Muscle layer of colon (tissue), 2 donors: ENCODE results near the gene SRGAP1.

Experiments
- H3K27ac ChIP-seq: one replicate; pipeline ENCODE4 v1.7.0; 2013; ENCODE audit warnings: low read depth, mild to moderate bottlenecking, low read length, moderate library complexity
- H3K27me3 ChIP-seq, 2 donors: one replicate each; pipeline ENCODE4 v1.7.0; 2013; ENCODE audit warnings: low read length in 2 of 2, mild to moderate bottlenecking in 2 of 2; ENCODE audit not compliant: insufficient read depth in 2 of 2, control insufficient read depth in 1 of 2
- H3K36me3 ChIP-seq: one replicate; pipeline ENCODE4 v1.7.0; 2013; ENCODE audit warnings: mild to moderate bottlenecking, low read length; ENCODE audit not compliant: insufficient read depth
- H3K4me1 ChIP-seq: one replicate; pipeline ENCODE4 v1.7.0; 2013; ENCODE audit warnings: mild to moderate bottlenecking, low read length; ENCODE audit not compliant: insufficient read depth
- H3K4me3 ChIP-seq, 2 donors: one replicate each; pipeline ENCODE4 v1.7.0; 2013; ENCODE audit warnings: low read length in 2 of 2, low read depth in 1 of 2, mild to moderate bottlenecking in 1 of 2, moderate library complexity in 1 of 2
- H3K9ac ChIP-seq: one replicate; pipeline ENCODE4 v1.7.0; 2013; ENCODE audit warnings: low read length
- H3K9me3 ChIP-seq: one replicate; pipeline ENCODE4 v1.7.0; 2013; ENCODE audit warnings: mild to moderate bottlenecking, low read length
- donor health status: abdominal sarcoma.
- donor health status: Adenocarcinoma of cecum.

SRGAP1 gene

GRCh38 chr12:63942464-63943241, 98.2 kb downstream of the SRGAP1 start:
- H3K4me1 ChIP-seq = peaks cover 7% of the 10 kb centered on the region
- no peak overlapping the region for H3K27ac ChIP-seq
- H3K9ac ChIP-seq = no peak overlapping the region

DNA sequence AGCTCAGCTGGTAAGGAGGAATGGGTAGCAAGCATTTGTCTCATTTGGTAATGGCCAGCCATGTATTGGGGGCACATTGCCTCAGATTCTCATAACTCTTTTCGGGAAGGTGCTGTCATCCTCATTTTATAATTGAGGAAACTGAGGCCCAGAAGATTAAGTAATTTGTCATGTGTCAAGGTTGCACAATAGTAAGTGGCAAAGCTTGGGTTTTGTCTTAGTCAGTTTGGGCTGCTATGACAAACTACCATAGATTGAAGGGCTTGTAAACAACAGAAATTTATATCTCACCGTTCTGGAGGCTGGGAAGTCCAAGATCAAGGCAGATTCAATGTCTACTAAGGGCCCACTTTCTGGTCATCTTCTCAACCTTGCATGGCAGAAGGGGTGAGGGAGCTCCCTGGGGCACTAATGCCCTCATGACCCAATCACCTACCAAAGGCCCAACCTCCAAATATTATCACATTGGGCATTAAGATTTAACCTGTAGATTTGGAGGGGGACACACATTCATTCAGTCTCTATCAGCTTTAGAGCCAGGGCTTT, 99.6 kb downstream of the SRGAP1 start:
- Histone ChIP-seq H3K9me3 (no peaks in the 10 kb centered on the region), H3K4me3 (no peak overlapping the region), H3K27ac (no peak overlapping the region), H3K27me3 (no peaks in the 10 kb centered on the region), H3K4me1 (peaks cover 7% of the 10 kb centered on the region), H3K9ac (no peak overlapping the region), H3K36me3 (no peaks in the 10 kb centered on the region)

More at GRCh38 chr12:63942464-63943241, 98.2 kb downstream of the SRGAP1 start:
- H3K4me3 ChIP-seq = no peak overlapping the region
- H3K27me3 ChIP-seq = no peaks in the 10 kb centered on the region
- no peaks in the 10 kb centered on the region for H3K9me3 ChIP-seq
- no peaks in the 10 kb centered on the region for H3K36me3 ChIP-seq

- H3K4me3 ChIP-seq = no peak overlapping the region
- peaks cover 8% of the 10 kb centered on the region for H3K4me1 ChIP-seq
- no peak overlapping the region for H3K27ac ChIP-seq
These were observed 100.2 kb downstream of the SRGAP1 start for GRCh38 chr12:63944586-63945228.

DNA sequence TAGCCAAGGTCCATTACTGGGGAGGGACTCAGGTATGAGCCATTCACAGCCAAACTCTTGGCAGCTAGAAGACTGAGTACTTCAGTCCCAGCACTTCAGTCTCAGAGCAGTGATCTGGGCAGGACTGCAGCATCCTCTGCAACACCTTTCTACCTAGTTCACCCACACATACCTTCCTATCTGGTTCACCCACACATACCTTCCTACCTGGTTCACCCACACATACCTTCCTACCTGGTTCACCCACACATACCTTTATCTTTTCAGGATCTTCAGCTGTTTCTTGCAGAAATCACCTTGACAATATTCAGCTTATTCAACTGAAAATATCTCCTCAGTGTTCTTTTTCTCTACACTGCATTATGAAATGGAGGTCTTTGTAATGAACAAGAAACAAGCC, 101.3 kb downstream of the SRGAP1 start:
- no peak overlapping the region for H3K4me3 ChIP-seq
- H3K9ac ChIP-seq = no peak overlapping the region
- no peak overlapping the region for H3K27ac ChIP-seq
- H3K4me1 ChIP-seq = peaks cover 18% of the 10 kb centered on the region
- H3K36me3 ChIP-seq = no peaks in the 10 kb centered on the region
- H3K9me3 ChIP-seq = no peaks in the 10 kb centered on the region
- no peaks in the 10 kb centered on the region for H3K27me3 ChIP-seq

More at GRCh38 chr12:63944586-63945228, 100.2 kb downstream of the SRGAP1 start:
- Histone ChIP-seq H3K9me3 (no peaks in the 10 kb centered on the region), H3K9ac (no peak overlapping the region), H3K36me3 (no peaks in the 10 kb centered on the region), H3K27me3 (no peaks in the 10 kb centered on the region)

- Histone ChIP-seq H3K4me1 (peaks cover 18% of the 10 kb centered on the region), H3K9me3 (no peaks in the 10 kb centered on the region), H3K27me3 (no peaks in the 10 kb centered on the region), H3K36me3 (no peaks in the 10 kb centered on the region), H3K27ac (no peak overlapping the region), H3K4me3 (no peak overlapping the region), H3K9ac (no peak overlapping the region)
These were observed 103.7 kb downstream of the SRGAP1 start for GRCh38 chr12:63948211-63948610.

DNA sequence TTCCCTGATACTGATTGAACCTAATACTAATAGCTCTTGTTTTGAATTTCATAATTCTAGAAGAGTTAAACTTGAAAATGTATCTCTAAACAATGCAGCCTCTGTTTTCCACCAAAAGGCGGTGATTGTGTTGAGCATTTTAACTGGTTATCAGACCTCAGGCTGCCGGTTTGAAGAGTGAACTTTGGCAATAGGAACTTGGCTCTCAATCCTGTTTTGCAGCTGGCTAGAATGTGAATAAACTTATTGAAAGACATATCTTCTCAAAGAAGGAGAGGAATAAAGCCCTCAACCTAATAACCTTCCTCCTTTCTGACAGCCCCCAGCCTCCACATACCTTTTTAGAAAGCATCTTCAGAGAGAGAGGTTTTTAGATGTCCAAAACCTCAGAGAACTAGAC, 105.4 kb downstream of the SRGAP1 start:
- Histone ChIP-seq H3K9ac (no peak overlapping the region), H3K9me3 (no peaks in the 10 kb centered on the region), H3K27ac (no peak overlapping the region), H3K4me1 (peaks cover 12% of the 10 kb centered on the region), H3K4me3 (no peak overlapping the region), H3K36me3 (no peaks in the 10 kb centered on the region), H3K27me3 (no peaks in the 10 kb centered on the region)

- Histone ChIP-seq H3K4me3 (no peak overlapping the region), H3K9ac (no peak overlapping the region), H3K27me3 (no peaks in the 10 kb centered on the region), H3K27ac (no peak overlapping the region), H3K9me3 (no peaks in the 10 kb centered on the region), H3K36me3 (no peaks in the 10 kb centered on the region), H3K4me1 (peaks cover 17% of the 10 kb centered on the region)
These were observed 108.5 kb downstream of the SRGAP1 start for GRCh38 chr12:63952995-63953394.

GRCh38 chr12:63955831-63956666, 111.5 kb downstream of the SRGAP1 start:
- peaks cover 6% of the 10 kb centered on the region for H3K4me1 ChIP-seq
- H3K9me3 ChIP-seq = no peaks in the 10 kb centered on the region
- no peaks in the 10 kb centered on the region for H3K27me3 ChIP-seq
- H3K36me3 ChIP-seq = no peaks in the 10 kb centered on the region
- no peak overlapping the region for H3K4me3 ChIP-seq
- no peak overlapping the region for H3K9ac ChIP-seq
- H3K27ac ChIP-seq = no peak overlapping the region

- Histone ChIP-seq H3K9me3 (no peaks in the 10 kb centered on the region), H3K27ac (no peak overlapping the region), H3K9ac (no peak overlapping the region), H3K4me3 (no peak overlapping the region), H3K27me3 (no peaks in the 10 kb centered on the region), H3K36me3 (no peaks in the 10 kb centered on the region), H3K4me1 (peaks cover 6% of the 10 kb centered on the region)
These were observed 113.0 kb downstream of the SRGAP1 start for GRCh38 chr12:63957496-63957895.

DNA sequence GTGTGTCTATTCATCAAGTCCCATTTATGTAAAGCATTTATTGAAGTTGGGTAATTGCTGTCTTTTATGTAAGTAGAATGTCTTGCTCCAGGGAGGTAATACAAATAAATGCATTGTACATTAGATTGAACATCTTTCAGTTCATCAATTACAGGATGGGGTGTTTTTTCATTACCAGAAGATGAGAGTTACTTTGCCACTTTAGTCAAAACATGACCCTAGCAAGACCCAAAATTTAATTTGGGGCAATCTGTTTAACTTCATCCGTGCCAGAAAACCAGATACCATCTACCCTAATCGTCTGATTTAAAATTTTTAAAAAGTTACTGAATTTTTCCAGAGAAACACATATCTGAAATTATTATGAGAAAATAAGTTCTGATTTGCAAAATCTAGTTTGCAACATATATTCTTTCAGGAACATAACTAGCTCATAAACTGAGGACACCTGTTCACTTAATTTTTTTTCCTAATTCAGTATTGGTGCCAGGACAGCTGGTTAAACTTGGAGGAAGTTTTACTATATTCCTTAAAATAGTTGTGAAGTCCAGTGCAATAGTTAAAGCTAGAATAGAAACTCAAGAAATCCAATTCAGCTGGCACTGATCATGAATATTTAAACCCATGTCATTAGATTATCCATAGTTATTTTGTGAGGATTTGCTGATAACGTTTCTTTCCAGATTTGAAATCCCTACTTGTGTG, 114.5 kb downstream of the SRGAP1 start:
- no peaks in the 10 kb centered on the region for H3K36me3 ChIP-seq
- no peak overlapping the region for H3K27ac ChIP-seq
- H3K27me3 ChIP-seq = no peaks in the 10 kb centered on the region
- no peaks in the 10 kb centered on the region for H3K9me3 ChIP-seq
- H3K4me1 ChIP-seq = peaks cover 9% of the 10 kb centered on the region
- H3K4me3 ChIP-seq = no peak overlapping the region
- no peak overlapping the region for H3K9ac ChIP-seq

DNA sequence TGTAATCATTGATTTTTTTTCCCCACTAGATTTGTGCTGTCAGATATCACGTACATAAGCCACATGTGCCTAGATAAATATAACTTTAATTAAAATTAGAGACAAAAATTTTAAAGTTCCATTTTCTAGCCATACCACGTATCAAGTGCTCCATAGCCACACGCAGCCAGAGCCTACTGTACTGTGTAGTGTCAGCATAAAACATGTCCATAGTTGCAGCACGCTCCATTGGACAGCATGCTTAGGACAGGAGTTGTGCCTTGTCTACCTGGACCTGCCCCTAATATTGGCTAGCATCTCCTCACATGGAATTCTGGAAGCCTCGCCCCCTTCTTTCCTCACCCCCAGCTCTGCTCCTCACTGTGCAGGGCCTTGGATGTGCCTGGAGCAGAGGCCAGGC, 116.5 kb downstream of the SRGAP1 start:
- no peak overlapping the region for H3K9ac ChIP-seq
- no peaks in the 10 kb centered on the region for H3K27me3 ChIP-seq

More for the DNA sequence above, 116.5 kb downstream of the SRGAP1 start:
- H3K4me1 ChIP-seq = peaks cover 9% of the 10 kb centered on the region
- no peak overlapping the region for H3K4me3 ChIP-seq
- H3K9me3 ChIP-seq = no peaks in the 10 kb centered on the region
- H3K36me3 ChIP-seq = no peaks in the 10 kb centered on the region
- H3K27ac ChIP-seq = no peak overlapping the region
